Chondrocyte (in vitro differentiated cells): ENCODE results near the gene ELK3. TPM values are rescaled to one million over a fixed set of nuclear protein-coding genes. Genes with fewer than 3 reads are reported as not detected.
A peak's percentile ranks its signal among the peaks of the same experiment; 100 is the strongest.

Experiments used
- DNase-seq: peaks from one replicate; pipeline ENCODE4 v3.0.0; 2021; ENCODE audit warnings: mixed read lengths, low spot score
- H3K27ac Mint-ChIP-seq: one replicate; pipeline ENCODE4 v1.8.0; 2021; ENCODE audit warnings: mild to moderate bottlenecking, moderate library complexity, mixed read lengths; ENCODE audit not compliant: unreplicated experiment
- H3K27me3 Mint-ChIP-seq: 2 replicates; pipeline ENCODE4 v1.8.0; 2021; ENCODE audit warnings: low read depth, mixed read lengths
- H3K36me3 Mint-ChIP-seq: 2 replicates; pipeline ENCODE4 v1.8.0; 2021; ENCODE audit warnings: low read depth, mixed read lengths
- H3K4me1 Mint-ChIP-seq: 2 replicates; pipeline ENCODE4 v1.8.0; 2021; ENCODE audit warnings: low read depth, mild to moderate bottlenecking, mixed read lengths
- H3K4me3 Mint-ChIP-seq: one replicate; pipeline ENCODE4 v1.8.0; 2021; ENCODE audit warnings: mild to moderate bottlenecking, moderate library complexity, mixed read lengths; ENCODE audit not compliant: unreplicated experiment
- H3K9me3 Mint-ChIP-seq: 2 replicates; pipeline ENCODE4 v1.8.0; 2021; ENCODE audit warnings: low read depth, mixed read lengths
- CTCF ChIP-seq: fragments of 200-600 bp; sonication (generic); IDR thresholded peaks from 2 replicates; pipeline ENCODE4 v1.5.0; 2021; ENCODE audit warnings: antibody characterized with exemption, mild to moderate bottlenecking, moderate library complexity
- total RNA-seq: library from RNA; stranded (reverse); gene quantifications from 3 replicates; pipeline ENCODE4 v1.2.1, GENCODE V29; 2021

ELK3 gene
- total RNA-seq, 1 donor from 2014 or later = 38.8 TPM

- no peak overlapping the region for H3K4me3 Mint-ChIP-seq
- no peaks in the 10 kb centered on the region for H3K27me3 Mint-ChIP-seq
- no peaks in the 10 kb centered on the region for H3K36me3 Mint-ChIP-seq
- no peaks in the 10 kb centered on the region for H3K9me3 Mint-ChIP-seq
- H3K4me1 Mint-ChIP-seq = peaks cover 78% of the 10 kb centered on the region
- DNase-seq = no peak
- peak overlapping the region; percentile 97 for H3K27ac Mint-ChIP-seq
- TF ChIP-seq CTCF = no peak
Observed at GRCh38 chr12:96220902-96221301, 26.7 kb downstream of the ELK3 start.

GRCh38 chr12:96221391-96221790, 27.2 kb downstream of the ELK3 start:
- Mint-ChIP-seq H3K27ac (peak overlapping the region; percentile 97), H3K4me1 (peaks cover 75% of the 10 kb centered on the region)
- no peak for DNase-seq

DNA sequence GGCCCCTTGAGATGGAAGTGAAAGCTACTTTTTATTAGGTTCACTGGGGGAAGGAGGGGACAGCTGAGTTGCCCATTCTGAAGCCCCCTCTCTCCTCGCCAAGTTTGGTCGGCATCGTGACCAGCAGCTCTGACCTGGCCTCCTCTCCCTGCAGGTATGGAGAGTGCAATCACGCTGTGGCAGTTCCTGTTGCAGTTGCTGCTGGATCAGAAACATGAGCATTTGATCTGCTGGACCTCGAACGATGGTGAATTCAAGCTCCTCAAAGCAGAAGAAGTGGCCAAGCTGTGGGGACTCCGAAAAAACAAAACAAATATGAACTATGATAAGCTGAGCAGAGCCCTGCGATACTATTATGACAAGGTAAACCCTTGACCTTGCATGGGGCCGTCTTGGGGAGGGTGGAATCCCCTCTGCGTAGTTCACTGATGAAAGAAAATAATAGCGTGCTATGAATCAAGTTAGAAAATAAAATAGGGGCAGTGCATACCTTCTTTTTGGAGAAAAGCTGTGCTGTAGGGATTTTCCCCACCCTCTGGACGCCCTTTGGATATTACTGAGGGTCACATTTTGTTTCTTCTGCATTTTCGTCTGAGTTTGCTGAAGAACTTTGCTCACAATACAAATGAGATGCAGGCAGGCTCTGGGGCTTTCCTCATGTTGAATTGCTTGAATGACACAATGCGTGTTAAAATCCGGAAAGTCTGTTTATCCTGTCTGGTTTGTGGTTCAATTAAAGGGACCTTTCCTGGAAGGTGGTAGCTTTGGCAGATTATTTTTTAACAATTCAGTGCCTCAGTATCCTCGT, 29.4 kb downstream of the ELK3 start:
- peaks cover 66% of the 10 kb centered on the region for H3K4me1 Mint-ChIP-seq
- no peaks in the 10 kb centered on the region for H3K27me3 Mint-ChIP-seq
- no peak overlapping the region for H3K4me3 Mint-ChIP-seq
- no peak for DNase-seq
- H3K9me3 Mint-ChIP-seq = no peaks in the 10 kb centered on the region
- no peak for TF ChIP-seq CTCF
- peaks cover 1% of the 10 kb centered on the region for H3K36me3 Mint-ChIP-seq
- H3K27ac Mint-ChIP-seq = no peak overlapping the region

More at GRCh38 chr12:96221391-96221790, 27.2 kb downstream of the ELK3 start:
- no peaks in the 10 kb centered on the region for H3K36me3 Mint-ChIP-seq
- H3K4me3 Mint-ChIP-seq = no peak overlapping the region
- no peaks in the 10 kb centered on the region for H3K27me3 Mint-ChIP-seq
- no peak for TF ChIP-seq CTCF
- no peaks in the 10 kb centered on the region for H3K9me3 Mint-ChIP-seq

DNA sequence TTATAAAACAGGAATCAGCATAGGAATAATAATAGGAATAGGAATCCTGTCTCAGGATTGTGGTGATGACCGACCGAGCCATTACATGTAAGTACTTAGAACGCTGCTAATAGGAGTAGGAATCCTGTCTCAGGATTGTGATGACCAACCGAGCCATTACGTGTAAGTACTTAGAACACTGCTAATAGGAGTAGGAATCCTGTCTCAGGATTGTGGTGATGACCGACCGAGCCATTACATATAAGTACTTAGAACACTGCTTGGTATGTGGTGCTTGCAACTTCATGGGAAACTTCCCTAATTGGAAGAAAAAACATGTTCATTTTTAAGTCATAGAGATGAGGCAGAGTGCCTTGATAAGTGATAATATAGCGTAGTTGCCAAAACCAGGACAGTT, 30.0 kb downstream of the ELK3 start:
- H3K4me1 Mint-ChIP-seq = peaks cover 60% of the 10 kb centered on the region

More for the DNA sequence above, 30.0 kb downstream of the ELK3 start:
- Mint-ChIP-seq H3K27ac (no peak overlapping the region), H3K27me3 (no peaks in the 10 kb centered on the region), H3K9me3 (no peaks in the 10 kb centered on the region), H3K36me3 (peaks cover 1% of the 10 kb centered on the region), H3K4me3 (no peak overlapping the region)
- no peak for TF ChIP-seq CTCF
- no peak for DNase-seq
